ENCODE measurements around the gene GHR. TPM values are rescaled to one million over a fixed set of nuclear protein-coding genes. Genes with fewer than 3 reads are reported as not detected.

Gene GHR
- total and polyA plus RNA-seq, 10 of the 15 experiments (the other 5 are each of a cell fraction or from before 2014, with no cell fraction given), result 0.23 to 10.2 (median 0.48) TPM

DNA sequence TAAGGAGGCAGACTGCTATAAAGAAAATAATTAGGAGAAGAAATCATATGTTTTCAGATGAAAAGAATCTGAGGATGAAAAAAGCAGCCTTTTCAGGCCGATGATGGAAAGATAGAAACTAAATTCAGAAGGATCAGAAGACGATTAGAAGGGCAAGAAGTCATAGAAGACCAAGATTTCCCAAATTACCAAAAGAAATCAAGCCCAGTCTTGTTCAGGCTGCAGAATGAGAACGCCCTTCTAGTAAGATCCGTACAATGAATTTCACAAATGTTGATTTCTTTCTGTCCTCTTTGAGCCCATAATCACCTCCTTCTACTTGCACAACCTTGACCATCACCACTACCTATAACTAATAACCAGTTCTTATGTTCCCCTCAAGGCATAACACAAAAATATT is 218.8 kb downstream of the GHR start:
- Histone ChIP-seq H3K9me3 (replicated peaks; ENCODE audit: control insufficient read depth, insufficient read depth, low read length) (no peaks in the 10 kb centered on the region), H3K9ac (ENCODE audit: control insufficient read depth, insufficient read depth, low read length) (no peak overlapping the region), H3K4me3 (no peak overlapping the region), H3K27ac (ENCODE audit: control insufficient read depth, insufficient read depth) (no peak overlapping the region), H4K20me1 (ENCODE audit: control insufficient read depth, insufficient read depth) (no peaks in the 10 kb centered on the region), H3K27me3 (replicated peaks in 1 of 2; ENCODE audit: control insufficient read depth in 2 of 2, insufficient read depth in 2 of 2, low read length in 1 of 2) (no peaks in the 10 kb centered on the region), H3K79me2 (ENCODE audit: control insufficient read depth, insufficient read depth, low read length) (no peaks in the 10 kb centered on the region), H3K36me3 (ENCODE audit: control insufficient read depth in 2 of 2, insufficient read depth in 2 of 2, low read length in 1 of 2) (no peaks in the 10 kb centered on the region), H3K4me1 (ENCODE audit: control insufficient read depth, insufficient read depth, low read length) (no peaks in the 10 kb centered on the region), H2AFZ (ENCODE audit: control insufficient read depth, low read depth, low read length) (no peak overlapping the region), H3K4me2 (ENCODE audit: control insufficient read depth, insufficient read depth) (no peak overlapping the region)
- TF ChIP-seq, protein P1, sequence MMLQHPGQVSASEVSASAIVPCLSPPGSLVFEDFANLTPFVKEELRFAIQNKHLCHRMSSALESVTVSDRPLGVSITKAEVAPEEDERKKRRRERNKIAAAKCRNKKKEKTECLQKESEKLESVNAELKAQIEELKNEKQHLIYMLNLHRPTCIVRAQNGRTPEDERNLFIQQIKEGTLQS (IDR thresholded peaks at IDR 0.05; ENCODE audit: borderline replicate concordance, extremely low read depth, low read depth, low read length), result no peak
- no peak for TF ChIP-seq CBFB (IDR thresholded peaks at IDR 0.05; ENCODE audit: low read depth)
- no peak for TF ChIP-seq NRF1 (conservative IDR thresholded peaks at IDR 0.05; ENCODE audit: low read depth, low read length)
- no peak for TF ChIP-seq MEF2B (IDR thresholded peaks at IDR 0.05; ENCODE audit: partially characterized antibody, poor library complexity, severe bottlenecking)
- no peak for TF ChIP-seq KAT2A (conservative IDR thresholded peaks at IDR 0.05; ENCODE audit: control insufficient read depth, low read depth, low read length)
- TF ChIP-seq, protein P2, sequence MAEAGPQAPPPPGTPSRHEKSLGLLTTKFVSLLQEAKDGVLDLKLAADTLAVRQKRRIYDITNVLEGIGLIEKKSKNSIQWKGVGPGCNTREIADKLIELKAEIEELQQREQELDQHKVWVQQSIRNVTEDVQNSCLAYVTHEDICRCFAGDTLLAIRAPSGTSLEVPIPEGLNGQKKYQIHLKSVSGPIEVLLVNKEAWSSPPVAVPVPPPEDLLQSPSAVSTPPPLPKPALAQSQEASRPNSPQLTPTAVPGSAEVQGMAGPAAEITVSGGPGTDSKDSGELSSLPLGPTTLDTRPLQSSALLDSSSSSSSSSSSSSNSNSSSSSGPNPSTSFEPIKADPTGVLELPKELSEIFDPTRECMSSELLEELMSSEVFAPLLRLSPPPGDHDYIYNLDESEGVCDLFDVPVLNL (IDR thresholded peaks at IDR 0.05; ENCODE audit: low read depth, low read length), result no peak
- TF ChIP-seq SMARCA5 (IDR thresholded peaks at IDR 0.05), result no peak
- TF ChIP-seq RUNX3 (IDR thresholded peaks at IDR 0.05; ENCODE audit: low read length), result no peak
- no peak for TF ChIP-seq IRF3 (IDR thresholded peaks at IDR 0.05)
- TF ChIP-seq ASH2L (IDR thresholded peaks at IDR 0.05; ENCODE audit: borderline replicate concordance, low read depth), result no peak
- TF ChIP-seq NBN (IDR thresholded peaks at IDR 0.05), result no peak
- no peak for TF ChIP-seq ZNF24 (IDR thresholded peaks at IDR 0.05)
- TF ChIP-seq MYB (IDR thresholded peaks at IDR 0.05; ENCODE audit: borderline replicate concordance, low read depth, low read length), result no peak
- TF ChIP-seq PAX8 (IDR thresholded peaks at IDR 0.05), result no peak
- TF ChIP-seq SREBF2 (IDR thresholded peaks at IDR 0.05; ENCODE audit: low read length), result no peak
- BruUV-seq (replicated peaks), result no TSS peak
- WGBS (ENCODE audit: insufficient coverage, insufficient replicate concordance, low lambda C conversion rate, missing lambda C conversion rate), result 1% methylated on average over 4 of the region's 4 CpGs
- CTCF ChIA-PET, result interaction anchor here (0.7 kb wide), 1 partner anchor 188 kb away, joined by 3 read pairs; no protein-coding TSS in a partner anchor
- in situ Hi-C loops (cut with MboI), result no loop called here
- ATAC-seq, result no peak
- intact Hi-C loops (cut with micrococcal nuclease; ENCODE audit: unreplicated experiment), result no loop called here
- POLR2A ChIA-PET, result no interaction called here
- FAIRE-seq, result no peak
- RAD21 ChIA-PET (ENCODE audit: unreplicated experiment), result interaction anchor here (0.7 kb wide), 1 partner anchor 21 kb away, joined by 3 read pairs; no protein-coding TSS in a partner anchor
- DNase-seq (ENCODE audit: low read depth, low spot score), result no peak
- SMC1A ChIA-PET (ENCODE audit: uncharacterized antibody, unreplicated experiment), result no interaction called here

Measured in GM12878 (cell line).